A673 (cell line): ENCODE results near the gene CFD.

ENCODE experiments used
- CTCF ChIP-seq: fragments of 300-800, 200-600 bp; sonication (generic); conservative IDR thresholded peaks from 2 replicates; pipeline ENCODE4 v1.5.1; 2017; ENCODE audit warnings: low read depth, mild to moderate bottlenecking, antibody characterized with exemption, low read length, moderate library complexity, mixed read lengths
- EZH2 ChIP-seq: fragments of 200-600 bp; sonication (generic); IDR thresholded peaks from 2 replicates; pipeline ENCODE4 v1.6.1; 2017; ENCODE audit warnings: borderline replicate concordance, low read depth, mild to moderate bottlenecking, mixed read lengths, antibody characterized with exemption, low read length; ENCODE audit not compliant: poor library complexity, severe bottlenecking

- TF ChIP-seq EZH2 (no peak), CTCF (no peak)
Observed at GRCh38 chr19:868458-869244, 9.2 kb downstream of the CFD start.
